ENCODE measurements around the gene DEFB132.

DNA sequence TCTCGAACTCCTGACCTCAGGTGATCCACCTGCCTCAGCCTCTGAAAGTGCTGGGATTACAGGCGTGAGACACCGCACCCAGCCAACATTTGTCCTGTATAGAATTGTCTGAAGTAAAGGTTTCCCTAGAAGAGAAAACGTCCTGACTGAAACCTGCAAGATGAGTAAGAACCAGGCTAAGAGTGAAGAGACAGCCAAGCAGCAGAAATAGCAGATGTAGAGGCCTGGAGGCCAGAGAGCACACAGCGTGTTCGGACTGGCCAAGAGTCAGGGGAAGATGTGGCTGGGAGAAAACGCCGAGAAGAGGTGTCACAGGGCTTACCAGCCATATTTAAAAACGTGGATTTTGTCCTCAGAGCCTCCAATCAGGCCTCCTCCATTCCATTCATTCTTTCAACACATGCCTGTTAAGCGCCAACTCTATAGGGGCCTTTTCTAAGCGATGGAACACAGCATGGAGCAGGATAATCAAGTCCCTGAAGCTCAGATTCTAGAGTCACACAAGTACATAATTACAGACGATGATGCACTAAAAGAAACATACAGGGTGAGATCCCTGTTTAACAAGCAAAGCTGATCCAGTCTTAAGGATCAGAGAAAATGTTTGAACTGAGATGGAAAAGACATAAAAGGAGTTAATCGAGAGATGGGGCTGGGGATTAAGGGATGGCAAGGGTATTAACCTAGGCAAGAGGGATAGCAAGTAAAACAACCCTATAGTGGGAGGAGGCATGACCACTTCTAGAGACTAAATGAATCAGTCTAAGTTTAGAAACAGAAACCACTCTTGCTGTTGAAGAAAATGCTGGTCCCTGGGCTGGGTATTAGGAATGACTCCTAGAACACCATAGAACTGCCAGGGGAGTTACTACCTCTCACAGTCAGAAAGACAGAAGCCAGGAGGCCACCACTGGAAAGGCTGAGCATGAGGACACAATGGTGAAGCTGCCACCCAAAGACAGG lies 44.6 kb downstream of the DEFB132 start:
- TF ChIP-seq CTCF (IDR thresholded peaks at IDR 0.05) = no peak
- no peak for TF ChIP-seq EZH2 (IDR thresholded peaks at IDR 0.05; ENCODE audit: borderline replicate concordance, insufficient read depth, low read depth, low read length, poor library complexity, severe bottlenecking)
